C4-2B (cell line): ENCODE data around the gene CTNNA3.
"Not testable (repeated sequence)": the region's sequence is repeated elsewhere in the genome, so short reads cannot be mapped to it uniquely, and the experiment has no call there.

Experiments used
- H3K27ac ChIP-seq: fragments of 450-650 bp; 2 replicates; pipeline ENCODE4 v1.5.1; 2017
- CTCF ChIP-seq: fragments of 450-650 bp; conservative IDR thresholded peaks from 2 replicates; pipeline ENCODE4 v1.5.1; 2017; ENCODE audit warnings: mild to moderate bottlenecking
- ZFX ChIP-seq: fragments of 450-650 bp; IDR thresholded peaks from 2 replicates; pipeline ENCODE4 v1.6.1; 2017

Gene CTNNA3

DNA sequence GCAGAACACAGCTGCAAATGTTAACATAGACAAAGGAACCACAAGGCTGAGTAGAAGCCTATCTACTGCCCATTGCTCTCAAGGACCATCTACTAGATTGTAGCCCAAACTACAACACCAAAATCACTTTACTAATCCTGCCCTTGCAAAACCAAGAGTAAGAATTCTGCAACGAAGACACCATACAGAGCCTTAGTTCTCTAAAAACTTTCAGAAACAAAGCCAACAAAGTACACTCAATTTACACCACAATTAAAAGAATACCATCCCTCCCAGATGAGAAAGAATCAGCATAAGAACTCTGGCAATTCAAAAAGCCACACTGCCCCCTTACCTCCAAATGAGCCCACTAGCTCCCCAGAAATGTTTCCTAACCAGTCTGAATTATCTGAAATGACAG, 294.3 kb downstream of the CTNNA3 start:
- TF ChIP-seq CTCF (no peak), ZFX (no peak)
- no peak overlapping the region for H3K27ac ChIP-seq

GRCh38 chr10:67386841-67387533, 309.0 kb downstream of the CTNNA3 start:
- H3K27ac ChIP-seq, result not testable (repeated sequence)

GRCh38 chr10:67386260-67386659, 309.7 kb downstream of the CTNNA3 start:
- no peak for TF ChIP-seq ZFX
- TF ChIP-seq CTCF, result no peak
- no peak overlapping the region for H3K27ac ChIP-seq

DNA sequence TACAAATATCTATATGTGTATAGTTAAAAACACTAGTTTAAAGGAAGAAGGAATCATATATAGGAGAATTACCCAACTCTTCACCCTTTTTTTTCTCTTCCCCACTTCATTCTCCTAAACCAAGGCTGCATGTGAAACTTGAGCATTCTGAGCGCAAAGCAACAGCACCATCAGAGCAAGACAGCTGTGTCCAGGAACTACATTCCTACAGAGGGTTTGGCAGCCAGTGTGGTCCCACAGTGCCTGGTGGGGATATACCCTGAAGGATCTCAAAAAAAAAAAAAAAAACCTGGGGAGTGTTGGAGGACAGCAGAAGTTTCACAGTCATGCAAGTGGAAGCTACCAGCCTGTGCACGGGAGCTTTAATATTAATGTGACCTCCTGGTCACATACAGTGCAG, 310.4 kb downstream of the CTNNA3 start:
- H3K27ac ChIP-seq, result no peak overlapping the region
- TF ChIP-seq ZFX (no peak), CTCF (no peak)

GRCh38 chr10:67385089-67385488, 310.9 kb downstream of the CTNNA3 start:
- no peak for TF ChIP-seq ZFX
- TF ChIP-seq CTCF, result no peak
- no peak overlapping the region for H3K27ac ChIP-seq

DNA sequence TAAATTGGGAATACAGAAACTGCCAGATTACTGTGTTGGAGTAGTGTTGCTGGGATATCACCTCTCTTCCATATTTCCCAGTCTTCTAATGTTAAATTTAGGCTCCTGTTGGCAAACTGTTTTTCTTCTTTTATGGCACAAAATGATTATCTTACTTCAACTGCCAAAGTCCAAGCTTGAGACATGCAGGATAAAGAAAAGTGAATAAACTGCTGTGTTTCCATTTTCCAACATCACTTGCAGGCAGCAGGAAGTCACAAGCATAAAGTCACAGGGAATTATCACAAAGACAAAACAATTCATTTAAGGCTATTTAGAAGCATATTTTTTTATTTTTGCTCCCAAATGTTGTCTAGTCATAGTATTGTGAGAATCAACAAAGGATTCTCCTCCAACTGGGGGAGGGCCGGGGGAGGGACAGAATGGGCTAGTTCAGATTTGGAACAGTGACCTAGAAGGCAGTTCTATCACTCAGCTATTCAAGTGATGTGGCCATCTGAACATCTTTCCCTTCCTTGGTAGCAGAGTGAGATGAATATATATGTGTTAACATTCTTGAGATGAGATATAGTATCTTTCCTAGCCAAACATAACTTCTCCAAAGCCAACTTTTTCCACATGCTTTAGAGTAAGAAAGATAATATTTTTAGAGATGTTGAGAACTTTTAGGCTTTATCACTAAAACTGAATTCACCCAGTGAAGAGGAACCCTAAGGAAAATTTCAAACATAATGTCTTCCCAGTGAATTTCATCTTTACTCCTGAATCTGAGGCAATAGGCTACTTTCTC, 364.7 kb downstream of the CTNNA3 start:
- TF ChIP-seq CTCF, result no peak
- no peak for TF ChIP-seq ZFX
- H3K27ac ChIP-seq, result no peak overlapping the region

DNA sequence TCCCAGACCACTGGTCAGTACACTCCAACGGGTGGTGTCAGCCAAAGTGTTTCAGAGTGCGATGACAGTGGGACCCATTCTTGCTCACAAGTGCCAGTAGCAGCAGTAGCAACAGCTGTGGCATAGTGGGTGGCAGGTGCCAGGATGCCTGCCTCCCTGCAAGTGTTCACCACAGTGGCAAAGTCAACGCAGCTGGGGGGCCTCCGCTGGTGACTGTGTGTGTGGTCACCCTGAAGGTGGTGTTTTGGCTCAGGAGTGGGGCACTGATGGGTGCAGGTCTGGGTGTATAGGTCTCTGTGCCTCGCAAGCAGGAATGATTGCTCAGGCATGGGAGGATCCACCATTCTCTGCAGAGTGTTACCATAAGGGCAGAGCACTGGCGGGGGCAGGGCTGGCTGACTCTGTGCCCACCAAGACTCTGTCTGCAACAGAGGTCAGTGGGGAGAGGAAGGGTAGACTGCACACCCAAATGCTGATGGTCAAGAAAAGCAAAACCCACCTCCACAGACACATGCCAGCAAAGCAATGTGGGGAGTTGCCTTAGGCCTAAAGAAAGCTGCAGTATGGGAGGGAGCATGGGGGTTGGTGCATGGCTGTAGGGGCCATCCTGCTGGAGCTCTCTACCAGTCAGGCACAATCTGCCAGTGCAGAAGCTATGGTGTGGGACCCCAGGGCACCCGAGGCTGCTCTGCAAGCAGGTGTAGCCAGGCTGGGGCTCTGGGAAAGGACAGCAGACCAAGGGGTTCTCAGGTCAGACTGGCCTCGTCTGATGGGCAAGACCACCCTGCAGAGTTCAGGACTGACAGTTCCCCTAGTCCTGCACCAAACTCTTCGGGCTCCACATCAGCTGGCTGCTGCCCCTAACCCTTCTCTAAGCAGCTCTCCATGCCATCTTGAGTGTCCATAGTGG, 368.1 kb downstream of the CTNNA3 start:
- TF ChIP-seq ZFX (no peak), CTCF (no peak)
- H3K27ac ChIP-seq, result no peak overlapping the region
